IMR-90 (cell line): ENCODE measurements around the gene MTMR1.

Source experiments
- CEBPB ChIP-seq: IDR thresholded peaks from 2 replicates; pipeline ENCODE4 v1.6.1; 2012; ENCODE audit warnings: low read depth, low read length, improper control_type of control experiment
- POLR2A ChIP-seq: IDR thresholded peaks from 2 replicates; pipeline ENCODE4 v1.6.1; 2012; ENCODE audit warnings: mild to moderate bottlenecking, low read depth, low read length
- RAD21 ChIP-seq: IDR thresholded peaks from 2 replicates; pipeline ENCODE4 v1.6.1; 2012; ENCODE audit warnings: low read length, improper control_type of control experiment
- TF ChIP-seq, protein P1 (sequence below): conservative IDR thresholded peaks from 2 replicates; pipeline ENCODE4 v1.5.1; 2012; ENCODE audit warnings: mild to moderate bottlenecking, low read depth, low read length, improper control_type of control experiment

DNA sequence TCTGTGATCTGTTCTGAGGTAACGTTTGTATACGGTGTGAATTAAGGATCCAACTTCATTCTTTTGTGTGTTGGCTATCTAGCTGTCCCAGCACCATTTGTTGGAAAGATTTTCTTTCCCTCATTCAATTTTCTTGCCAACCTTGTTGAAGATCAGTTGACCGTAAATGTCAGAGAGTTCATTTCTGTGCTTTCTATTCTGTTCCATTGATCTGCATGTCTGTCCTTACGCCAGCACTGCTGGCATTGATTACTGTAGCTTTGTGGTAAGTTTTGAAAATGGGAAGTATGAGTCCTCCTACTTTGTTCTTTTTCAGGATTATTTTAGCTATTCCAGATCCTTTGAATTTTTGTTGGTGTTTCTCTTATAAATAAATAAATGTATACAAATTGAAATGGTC is 60.8 kb downstream of the MTMR1 start:
- TF ChIP-seq, protein P1, sequence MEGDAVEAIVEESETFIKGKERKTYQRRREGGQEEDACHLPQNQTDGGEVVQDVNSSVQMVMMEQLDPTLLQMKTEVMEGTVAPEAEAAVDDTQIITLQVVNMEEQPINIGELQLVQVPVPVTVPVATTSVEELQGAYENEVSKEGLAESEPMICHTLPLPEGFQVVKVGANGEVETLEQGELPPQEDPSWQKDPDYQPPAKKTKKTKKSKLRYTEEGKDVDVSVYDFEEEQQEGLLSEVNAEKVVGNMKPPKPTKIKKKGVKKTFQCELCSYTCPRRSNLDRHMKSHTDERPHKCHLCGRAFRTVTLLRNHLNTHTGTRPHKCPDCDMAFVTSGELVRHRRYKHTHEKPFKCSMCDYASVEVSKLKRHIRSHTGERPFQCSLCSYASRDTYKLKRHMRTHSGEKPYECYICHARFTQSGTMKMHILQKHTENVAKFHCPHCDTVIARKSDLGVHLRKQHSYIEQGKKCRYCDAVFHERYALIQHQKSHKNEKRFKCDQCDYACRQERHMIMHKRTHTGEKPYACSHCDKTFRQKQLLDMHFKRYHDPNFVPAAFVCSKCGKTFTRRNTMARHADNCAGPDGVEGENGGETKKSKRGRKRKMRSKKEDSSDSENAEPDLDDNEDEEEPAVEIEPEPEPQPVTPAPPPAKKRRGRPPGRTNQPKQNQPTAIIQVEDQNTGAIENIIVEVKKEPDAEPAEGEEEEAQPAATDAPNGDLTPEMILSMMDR, result no peak
- TF ChIP-seq CEBPB, result no peak
- no peak for TF ChIP-seq POLR2A
- TF ChIP-seq RAD21, result no peak
